AG20443 (cell line): ENCODE measurements around the gene AFG3L2.

Experiments
- DNase-seq: peaks from one replicate; pipeline ENCODE4 v3.0.0; 2012; ENCODE audit warnings: low spot score, mixed read lengths

Gene AFG3L2

GRCh38 chr18:12302391-12303147 lies 74.5 kb downstream of the AFG3L2 start:
- DNase-seq = no peak

- DNase-seq = no peak
Measured at GRCh38 chr18:12301263-12302005, 75.6 kb downstream of the AFG3L2 start.

GRCh38 chr18:12299862-12300261 lies 77.2 kb downstream of the AFG3L2 start:
- DNase-seq = no peak

GRCh38 chr18:12296457-12296856 lies 80.6 kb downstream of the AFG3L2 start:
- no peak for DNase-seq

- no peak for DNase-seq
Measured at GRCh38 chr18:12296087-12296403, 81.0 kb downstream of the AFG3L2 start.

GRCh38 chr18:12295389-12296086 lies 81.5 kb downstream of the AFG3L2 start:
- DNase-seq = no peak

- no peak for DNase-seq
Measured at GRCh38 chr18:12293831-12294230, 83.2 kb downstream of the AFG3L2 start.

GRCh38 chr18:12291690-12292089 lies 85.3 kb downstream of the AFG3L2 start:
- no peak for DNase-seq

GRCh38 chr18:12291161-12291560 lies 85.9 kb downstream of the AFG3L2 start:
- DNase-seq = no peak

- DNase-seq = no peak
Measured at GRCh38 chr18:12290086-12290485, 86.9 kb downstream of the AFG3L2 start.

- DNase-seq = no peak
Measured at GRCh38 chr18:12288403-12288755, 88.6 kb downstream of the AFG3L2 start.

- DNase-seq = peak; percentile 92
Measured at GRCh38 chr18:12287684-12288402, 89.2 kb downstream of the AFG3L2 start.

- no peak for DNase-seq
Measured at GRCh38 chr18:12287131-12287681, 89.8 kb downstream of the AFG3L2 start.

GRCh38 chr18:12283666-12284065 lies 93.4 kb downstream of the AFG3L2 start:
- DNase-seq = no peak

GRCh38 chr18:12283256-12283655 lies 93.8 kb downstream of the AFG3L2 start:
- DNase-seq = no peak

GRCh38 chr18:12282442-12283039 lies 94.5 kb downstream of the AFG3L2 start:
- DNase-seq = peak; percentile 84

GRCh38 chr18:12281861-12282260 lies 95.2 kb downstream of the AFG3L2 start:
- no peak for DNase-seq

- DNase-seq = no peak
Measured at GRCh38 chr18:12279781-12280531, 97.1 kb downstream of the AFG3L2 start.
